ENCODE measurements around the gene LSM14B.

LSM14B gene

GRCh38 chr20:62133051-62133845 lies 11.0 kb downstream of the LSM14B start:
- DNase-seq = no peak

GRCh38 chr20:62133864-62134263 lies 11.6 kb downstream of the LSM14B start:
- DNase-seq = no peak

DNA sequence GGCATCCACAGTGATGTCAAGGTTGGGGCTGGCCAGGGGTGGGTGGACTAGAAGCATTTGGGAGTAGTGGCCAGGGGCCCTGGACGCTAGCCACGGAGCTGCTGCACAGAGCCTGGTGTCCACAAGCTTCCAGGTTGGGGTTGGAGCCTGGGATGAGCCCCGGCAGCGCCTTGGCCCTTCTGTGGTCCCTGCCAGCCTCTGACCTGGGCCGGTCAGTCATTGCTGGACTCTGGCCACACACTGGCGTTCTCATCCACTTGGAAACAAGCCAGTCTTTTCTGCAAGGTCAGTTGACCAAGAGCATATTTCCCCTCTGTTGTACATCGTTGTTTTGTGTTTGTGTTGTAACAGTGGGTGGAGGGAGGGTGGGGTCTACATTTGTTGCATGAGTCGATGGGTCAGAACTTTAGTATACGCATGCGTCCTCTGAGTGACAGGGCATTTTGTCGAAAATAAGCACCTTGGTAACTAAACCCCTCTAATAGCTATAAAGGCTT lies 12.5 kb downstream of the LSM14B start:
- no peak for DNase-seq

- DNase-seq = no peak
Observed at GRCh38 chr20:62135573-62136266, 13.4 kb downstream of the LSM14B start.

GRCh38 chr20:62136283-62137091 lies 14.2 kb downstream of the LSM14B start:
- peak; percentile 79 for DNase-seq

- no peak for DNase-seq
Observed at GRCh38 chr20:62137092-62137384, 14.8 kb downstream of the LSM14B start.

- no peak for DNase-seq
Observed at GRCh38 chr20:62137478-62138203, 15.4 kb downstream of the LSM14B start.

GRCh38 chr20:62138204-62138543 lies 15.9 kb downstream of the LSM14B start:
- no peak for DNase-seq

DNA sequence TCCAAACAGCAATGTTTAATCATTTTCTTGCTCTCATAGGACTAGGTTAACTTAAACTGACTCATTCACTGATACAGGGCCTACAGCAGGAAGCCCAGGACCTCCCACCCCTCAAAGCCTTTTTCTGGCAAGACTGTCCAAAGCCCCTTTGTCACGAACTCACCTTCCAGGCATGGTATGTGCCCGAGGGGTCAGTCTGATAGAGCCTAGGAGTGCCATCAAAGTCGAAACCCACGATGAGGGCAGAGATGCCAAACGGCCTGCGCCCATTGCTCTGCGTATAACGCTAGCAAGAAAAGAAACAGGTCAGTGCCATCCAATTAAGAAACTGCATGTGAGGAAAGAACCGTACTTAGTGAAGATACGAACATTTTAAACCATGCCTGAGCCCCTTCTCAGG lies 16.6 kb downstream of the LSM14B start:
- DNase-seq = no peak

DNA sequence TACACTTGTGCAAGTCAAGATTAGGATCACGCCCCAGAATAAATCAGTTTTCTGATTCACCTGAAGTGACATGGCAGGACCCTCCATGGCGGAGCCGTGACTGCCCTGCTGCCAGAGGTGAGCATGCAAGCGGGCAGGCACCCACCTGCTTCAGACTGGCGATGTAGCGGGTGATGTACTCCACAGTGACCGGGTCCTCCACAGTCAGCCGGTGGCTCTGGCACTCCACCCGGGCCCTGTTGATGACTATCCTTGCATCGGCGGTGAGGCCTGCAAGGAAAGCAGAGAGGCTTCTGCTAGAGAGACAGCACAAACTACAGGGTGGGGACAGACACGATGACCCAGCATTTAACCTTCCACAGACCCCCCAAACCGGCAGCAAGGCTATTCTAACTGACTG lies 17.4 kb downstream of the LSM14B start:
- no peak for DNase-seq

DNA sequence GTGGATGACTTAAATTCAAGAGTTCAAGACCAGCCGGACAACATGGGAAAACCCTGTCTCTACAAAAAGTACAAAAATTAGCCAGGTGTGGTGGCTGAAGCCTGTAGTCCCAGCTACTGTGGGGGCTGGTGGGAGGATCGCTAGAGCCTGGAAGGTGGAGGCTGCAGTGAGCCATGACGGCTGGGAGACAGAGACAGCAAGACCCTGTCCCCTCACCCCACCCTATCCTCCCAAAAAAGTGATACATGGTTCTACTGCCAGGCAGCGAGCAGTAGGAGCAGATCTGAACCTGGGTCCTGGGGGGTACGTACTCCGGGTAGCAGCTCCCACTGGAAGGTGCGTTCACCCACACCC lies 18.7 kb downstream of the LSM14B start:
- no peak for DNase-seq

GRCh38 chr20:62141397-62142251 lies 19.3 kb downstream of the LSM14B start:
- no peak for DNase-seq

DNA sequence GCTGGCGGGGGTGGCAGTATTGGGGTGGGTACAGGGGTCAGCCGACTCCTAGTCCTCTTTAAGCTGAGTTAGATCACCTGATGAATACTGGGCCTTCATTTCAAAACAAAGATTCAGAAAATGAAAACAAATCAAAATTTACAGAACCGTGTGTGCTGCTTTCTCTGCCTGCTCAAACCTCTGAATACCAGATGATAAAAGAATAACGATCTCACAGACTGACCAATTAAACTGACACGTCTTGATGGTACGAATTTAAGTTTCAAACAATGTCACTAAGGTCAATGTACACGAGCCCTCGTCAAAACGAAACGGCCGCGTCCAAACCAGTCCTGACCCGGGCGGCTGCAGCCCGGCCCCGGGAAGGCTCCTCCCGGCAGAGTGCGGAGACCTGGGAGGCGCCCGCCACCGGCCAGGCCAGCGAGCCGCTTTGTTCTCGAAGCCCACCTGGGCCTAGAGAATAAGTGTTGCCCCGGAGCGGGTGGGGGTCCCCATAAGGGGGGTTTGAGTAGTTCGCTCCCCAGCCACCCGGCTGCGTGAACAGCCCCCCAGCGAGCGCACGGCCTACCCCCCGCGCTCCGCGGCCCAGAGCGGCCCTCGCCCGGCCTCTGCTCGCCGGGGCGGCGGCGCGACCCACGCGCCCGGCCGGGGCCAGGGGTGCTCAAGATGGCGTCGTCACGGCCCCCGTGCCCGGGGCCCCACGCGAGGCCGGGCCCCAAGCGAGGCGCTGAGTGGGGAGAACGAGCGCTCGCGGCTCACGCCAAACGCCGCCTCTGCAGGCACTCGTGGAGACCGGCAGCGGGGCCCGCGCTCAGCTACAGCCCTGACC lies 20.2 kb downstream of the LSM14B start:
- peak; percentile 74 for DNase-seq

- DNase-seq = peak; percentile 92
Observed at GRCh38 chr20:62143081-62143956, 21.0 kb downstream of the LSM14B start, which contains the start of the genes PSMA7 and SS18L1. PSMA7 (minus strand) TSS chr20:62143394; CDS start chr20:62143303, 91 bp downstream. SS18L1 (plus strand) TSS chr20:62143769; CDS start chr20:62143821, 52 bp downstream.

- peak; percentile 82 for DNase-seq
Observed at GRCh38 chr20:62143957-62144825, 21.9 kb downstream of the LSM14B start.

- DNase-seq = no peak
Observed at GRCh38 chr20:62145688-62146018, 23.4 kb downstream of the LSM14B start.

DNA sequence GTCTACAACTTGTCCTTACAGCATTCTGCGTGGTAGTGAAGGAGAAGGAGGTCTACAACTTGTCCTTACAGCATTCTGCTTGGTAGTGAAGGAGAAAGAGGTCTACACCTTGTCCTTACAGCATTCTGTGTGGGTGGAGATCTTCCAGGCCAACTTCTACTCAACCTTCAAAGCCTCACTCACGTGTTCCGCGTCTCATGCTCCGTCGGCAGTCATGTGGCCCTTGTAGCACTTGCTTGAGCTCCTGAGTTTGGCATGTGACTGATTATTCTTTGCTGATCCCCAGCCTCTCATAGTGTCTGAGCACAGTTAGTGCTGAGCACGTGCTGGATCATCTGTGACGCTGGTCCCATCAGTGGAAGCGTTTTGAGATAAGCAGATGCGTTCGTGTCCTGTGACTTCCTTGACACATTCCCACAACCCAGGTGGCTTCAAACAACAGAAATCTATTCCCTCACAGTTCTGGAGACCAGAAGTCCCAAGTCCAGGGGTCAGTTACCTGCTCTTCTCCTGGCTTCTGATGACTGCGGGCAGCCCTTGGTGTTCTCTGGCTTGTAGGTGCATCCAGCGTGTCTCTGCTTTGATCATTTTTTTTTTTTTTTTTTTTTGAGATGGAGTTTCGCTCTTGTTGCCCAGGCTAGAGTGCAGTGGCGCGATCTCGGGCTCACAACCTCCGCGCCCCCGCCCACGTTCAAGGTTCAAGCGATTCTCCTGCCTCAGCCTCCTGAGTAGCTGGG lies 23.9 kb downstream of the LSM14B start:
- no peak for DNase-seq

DNA sequence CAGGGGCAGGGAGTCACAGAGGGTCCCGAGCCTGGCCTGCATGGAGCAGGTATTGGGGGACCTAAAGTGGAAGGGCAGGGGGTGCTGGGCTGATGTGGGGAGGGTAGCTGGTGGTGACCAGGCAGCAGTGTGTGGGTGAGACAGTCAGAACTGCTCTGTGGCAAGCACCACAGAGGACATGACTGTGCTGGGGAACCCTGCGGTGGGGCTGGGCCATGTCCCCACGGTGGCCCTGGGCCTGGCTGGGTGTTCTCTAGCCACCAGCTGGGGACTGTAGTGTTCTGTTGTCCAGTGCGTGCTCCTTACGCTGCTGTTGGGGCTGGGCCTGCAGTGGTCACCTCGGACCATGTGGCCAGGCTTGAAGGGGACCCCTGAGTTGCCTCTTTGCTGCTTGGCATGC lies 24.9 kb downstream of the LSM14B start:
- no peak for DNase-seq

Measured in activated CD8-positive, alpha-beta memory T cell treated with anti-CD3 and anti-CD28 coated beads for 24 hours (primary cell).